ENCODE data around the gene NDRG4.

NDRG4 gene

DNA sequence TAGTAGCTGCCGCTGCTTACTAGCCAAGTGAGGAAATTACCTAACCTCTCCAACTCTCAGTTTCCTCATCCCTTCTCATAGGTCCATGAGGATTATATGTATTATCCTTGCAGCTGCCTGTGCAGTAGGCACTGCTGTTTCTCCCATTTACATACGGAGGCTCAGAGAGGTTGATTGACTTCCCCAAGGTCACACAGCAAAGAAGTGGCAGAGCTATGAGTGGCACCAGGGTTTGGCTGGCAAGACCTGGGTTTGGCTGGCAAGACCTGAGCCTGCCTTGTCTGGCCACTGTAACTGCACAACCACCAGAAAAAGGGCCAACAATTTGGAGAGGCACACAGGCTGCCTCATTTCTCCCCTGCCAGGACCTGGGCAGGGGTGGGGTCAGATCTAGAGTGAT is 2.5 kb upstream of the NDRG4 start:
- no peak for DNase-seq

DNA sequence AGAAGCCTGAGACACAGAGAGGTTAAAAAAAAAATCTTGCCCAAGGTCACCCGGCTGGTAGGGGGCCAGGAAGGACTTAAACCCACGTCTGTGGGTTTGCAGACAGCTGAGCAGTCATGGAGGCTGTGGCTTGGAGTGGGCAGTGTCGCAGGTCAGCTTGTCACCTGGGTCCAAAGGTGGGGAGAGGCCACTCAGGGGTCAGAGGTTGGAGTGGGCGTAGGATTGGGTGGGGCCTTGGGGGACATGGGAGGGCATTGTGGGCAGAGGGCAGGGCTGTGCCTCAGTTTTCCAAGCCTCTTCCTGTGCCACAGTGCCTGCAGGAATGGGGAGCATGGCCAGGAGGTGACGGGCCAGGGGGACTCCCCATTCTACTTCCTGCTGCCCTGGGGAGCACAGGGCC is 2.0 kb upstream of the NDRG4 start:
- DNase-seq: no peak

DNA sequence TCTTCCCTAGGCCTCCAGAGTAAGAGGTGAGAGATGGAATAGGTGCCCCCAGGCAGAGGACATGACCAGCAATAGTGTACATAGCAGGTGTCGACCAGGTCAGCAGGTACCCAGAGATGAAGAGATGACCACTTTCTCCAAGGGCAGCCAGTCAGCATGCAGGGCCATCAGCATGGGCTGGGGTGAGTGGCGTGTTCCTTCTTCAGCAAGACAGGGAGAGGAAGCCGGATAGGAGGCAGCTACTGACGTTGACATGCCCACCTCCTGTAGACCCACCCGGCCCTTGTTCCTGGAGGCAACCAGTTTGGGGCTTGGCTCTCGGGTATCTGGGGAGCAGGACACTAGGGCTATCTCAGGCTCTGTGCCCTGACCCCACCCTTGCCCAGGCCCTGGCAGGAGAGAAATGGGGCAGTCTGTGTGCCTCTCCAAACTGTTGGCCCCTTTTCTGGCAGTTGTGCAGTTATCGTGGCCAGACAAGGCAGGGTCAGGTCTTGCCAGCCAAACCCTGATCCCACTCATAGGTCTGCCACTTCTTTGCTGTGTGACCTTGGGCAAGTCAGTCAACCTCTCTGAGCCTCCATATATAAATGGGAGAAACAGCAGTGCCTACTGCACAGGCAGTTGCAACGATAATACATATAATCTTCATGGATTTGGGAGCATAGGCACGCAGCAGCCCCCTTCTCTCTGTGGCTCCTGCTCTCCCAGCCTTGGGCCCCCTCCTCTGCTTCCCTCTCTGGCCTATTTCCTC is 1.4 kb upstream of the NDRG4 start:
- DNase-seq: no peak

DNA sequence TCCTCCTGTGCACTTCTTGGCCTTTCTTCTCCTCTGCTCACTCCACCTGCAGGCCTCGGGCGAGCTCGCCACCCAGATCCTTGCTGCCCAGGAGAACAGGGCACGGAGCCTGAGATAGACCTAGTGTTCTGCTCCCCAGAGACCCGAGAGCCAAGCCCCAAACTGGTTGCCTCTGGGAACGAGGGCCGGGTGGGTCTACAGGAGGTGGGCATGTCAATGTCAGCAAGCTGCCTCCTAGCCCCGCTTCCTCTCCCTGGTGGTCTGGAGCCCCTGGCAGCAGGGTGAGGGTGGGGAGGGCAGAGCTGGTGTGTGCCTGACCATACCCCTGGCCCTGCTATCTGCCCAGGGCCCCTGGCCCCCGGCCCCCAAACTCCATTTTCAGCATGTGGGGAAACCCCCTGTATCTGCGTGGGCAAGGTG is 841 bp upstream of the NDRG4 start:
- no peak for DNase-seq

DNA sequence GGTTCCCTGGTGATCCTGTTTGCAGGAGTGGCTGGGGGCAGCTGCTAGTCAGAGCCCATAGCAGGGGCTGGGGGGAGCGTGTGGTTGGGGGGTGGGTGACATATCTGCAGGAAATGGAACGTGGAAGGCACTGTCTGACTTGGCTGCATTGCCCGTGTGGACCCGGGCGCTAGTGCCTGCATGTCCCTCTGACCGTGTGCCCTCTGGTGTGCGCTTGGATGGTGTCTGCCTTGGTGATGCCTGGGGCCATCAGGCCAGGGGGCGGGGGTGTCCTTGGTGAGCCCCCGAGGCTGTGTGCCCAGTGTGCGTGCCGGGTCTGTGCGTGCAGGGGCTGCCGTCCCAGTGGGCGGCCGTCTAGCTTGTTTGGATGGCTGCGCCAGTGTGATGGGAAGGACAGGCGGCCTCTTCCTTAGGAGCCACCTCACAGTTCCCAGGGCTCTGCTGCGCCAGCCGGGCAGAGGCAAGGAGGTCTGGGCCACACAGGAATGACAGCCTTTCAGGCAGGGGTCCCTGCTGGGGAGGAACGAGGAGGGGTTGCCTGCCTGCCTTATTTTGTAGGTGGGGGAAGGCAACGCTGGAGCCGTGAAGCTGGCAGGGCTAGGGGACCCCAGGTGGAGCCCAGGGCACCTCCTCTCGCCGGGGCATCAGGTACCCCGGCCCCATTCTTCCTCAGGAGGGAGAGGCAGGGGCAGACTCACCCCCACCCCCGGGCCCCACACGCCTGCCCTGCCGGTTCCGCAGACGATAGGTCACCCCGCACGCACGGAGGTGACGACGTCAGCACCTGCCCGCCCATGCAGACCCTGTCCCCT is 693 bp downstream of the NDRG4 start:
- DNase-seq: no peak

DNA sequence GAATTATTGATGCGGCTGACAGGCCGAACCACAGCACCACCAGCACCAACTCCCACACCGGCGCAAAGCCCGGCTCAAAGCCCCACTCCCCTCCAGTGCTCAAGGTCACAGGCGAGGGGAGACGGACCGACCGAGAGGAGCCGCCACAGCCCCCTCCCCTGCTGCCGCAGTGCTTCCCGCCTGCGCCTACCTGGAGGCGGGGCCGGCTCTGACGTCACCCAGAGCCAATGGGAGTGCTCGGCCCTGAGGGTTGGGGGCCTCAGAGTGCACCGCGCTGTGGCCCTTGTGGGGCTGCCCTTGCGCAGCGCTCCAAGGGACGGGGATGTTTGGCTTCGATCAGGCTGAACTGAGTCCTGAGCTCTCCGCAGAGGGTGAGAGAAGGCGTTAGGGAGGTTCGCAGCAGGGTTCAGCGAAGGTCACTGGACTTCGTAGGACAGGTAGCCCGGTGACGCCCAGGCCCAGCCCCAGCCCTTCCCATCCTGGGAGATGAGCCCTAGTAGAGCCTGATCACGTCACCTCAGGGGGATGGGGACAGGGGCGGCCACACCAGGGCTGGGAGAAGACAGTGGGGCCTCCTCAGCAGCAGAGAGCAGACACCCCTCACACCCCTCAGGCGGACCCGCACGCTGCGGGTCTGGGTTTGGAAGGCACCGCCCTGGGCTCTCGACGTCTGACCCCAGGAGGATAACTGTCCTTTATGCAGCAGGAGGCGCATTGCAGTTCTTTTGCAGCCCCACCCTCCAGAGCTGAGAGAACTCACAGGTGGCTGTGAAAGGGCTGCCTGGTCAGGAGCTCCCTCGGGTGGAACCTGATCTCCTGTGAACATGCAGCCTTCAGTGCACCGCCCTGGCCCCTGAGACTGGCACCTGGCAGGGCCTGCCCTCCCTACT is 1.5 kb downstream of the NDRG4 start:
- peak; percentile 23 for DNase-seq

DNA sequence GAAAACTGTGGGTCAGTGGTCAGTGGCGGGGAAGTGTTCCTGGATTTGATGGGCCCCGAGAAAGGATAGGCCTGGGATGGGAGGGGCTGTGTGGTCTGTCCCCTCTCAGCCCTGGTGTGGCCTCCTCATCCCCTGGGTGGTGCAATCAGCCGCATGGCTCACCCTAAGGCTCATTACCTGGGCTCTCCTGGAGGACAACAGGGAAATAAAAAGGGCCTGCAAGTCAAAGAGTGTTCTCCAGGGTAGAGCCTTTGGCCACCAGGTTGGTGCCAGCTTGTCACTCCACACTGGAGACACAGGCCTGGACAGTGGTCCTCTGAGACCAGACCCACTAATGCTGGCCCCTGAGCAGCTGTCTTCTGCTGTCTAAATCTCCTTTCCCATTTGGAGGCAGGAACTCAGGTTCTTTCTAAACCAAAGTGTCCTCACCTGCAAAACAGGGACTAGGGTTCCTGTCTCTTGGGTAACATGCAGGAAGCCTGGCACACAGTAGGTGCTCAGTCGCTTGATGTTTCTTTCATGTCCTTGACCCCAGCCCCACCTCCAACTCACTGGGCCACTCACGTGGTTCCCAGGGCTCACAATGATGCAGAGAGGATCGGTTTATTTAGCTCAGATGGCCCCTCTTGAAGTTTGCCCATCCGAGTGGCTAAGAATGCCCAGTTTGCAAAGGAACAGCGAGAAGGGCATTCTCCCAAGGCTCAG is 2.4 kb downstream of the NDRG4 start:
- DNase-seq: no peak

DNA sequence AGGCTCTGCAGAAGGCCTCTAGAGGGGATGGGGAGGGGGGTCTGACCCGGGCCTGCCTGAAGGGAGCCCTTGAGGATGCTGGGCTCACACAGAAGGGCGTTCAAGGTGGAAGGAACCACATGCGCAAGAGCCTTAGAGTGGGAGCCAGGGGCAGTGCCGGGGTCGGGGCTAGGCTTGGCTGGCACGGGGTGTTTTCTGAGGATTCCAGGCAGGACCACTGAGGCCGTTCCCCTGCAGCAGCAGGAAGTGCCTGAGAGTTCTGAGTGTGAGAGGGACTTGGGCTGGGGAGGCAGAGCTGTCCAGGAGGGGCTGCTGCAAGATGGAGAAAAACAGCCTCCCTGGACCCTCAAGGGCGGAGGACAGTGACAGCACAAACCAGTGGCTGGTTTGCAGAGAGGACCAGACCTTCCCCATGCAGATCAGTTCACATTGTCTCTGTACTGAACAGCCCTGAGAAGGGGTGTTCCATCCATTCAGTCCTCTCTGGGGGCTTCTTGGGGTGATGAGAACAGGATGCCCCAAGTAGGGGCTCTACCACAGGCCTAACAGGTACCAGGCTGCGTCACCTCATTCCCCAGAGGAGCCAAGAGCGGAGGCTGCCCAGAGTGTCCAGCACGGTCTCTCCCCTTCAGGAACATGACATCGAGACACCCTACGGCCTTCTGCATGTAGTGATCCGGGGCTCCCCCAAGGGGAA is 3.4 kb downstream of the NDRG4 start:
- no peak for DNase-seq

DNA sequence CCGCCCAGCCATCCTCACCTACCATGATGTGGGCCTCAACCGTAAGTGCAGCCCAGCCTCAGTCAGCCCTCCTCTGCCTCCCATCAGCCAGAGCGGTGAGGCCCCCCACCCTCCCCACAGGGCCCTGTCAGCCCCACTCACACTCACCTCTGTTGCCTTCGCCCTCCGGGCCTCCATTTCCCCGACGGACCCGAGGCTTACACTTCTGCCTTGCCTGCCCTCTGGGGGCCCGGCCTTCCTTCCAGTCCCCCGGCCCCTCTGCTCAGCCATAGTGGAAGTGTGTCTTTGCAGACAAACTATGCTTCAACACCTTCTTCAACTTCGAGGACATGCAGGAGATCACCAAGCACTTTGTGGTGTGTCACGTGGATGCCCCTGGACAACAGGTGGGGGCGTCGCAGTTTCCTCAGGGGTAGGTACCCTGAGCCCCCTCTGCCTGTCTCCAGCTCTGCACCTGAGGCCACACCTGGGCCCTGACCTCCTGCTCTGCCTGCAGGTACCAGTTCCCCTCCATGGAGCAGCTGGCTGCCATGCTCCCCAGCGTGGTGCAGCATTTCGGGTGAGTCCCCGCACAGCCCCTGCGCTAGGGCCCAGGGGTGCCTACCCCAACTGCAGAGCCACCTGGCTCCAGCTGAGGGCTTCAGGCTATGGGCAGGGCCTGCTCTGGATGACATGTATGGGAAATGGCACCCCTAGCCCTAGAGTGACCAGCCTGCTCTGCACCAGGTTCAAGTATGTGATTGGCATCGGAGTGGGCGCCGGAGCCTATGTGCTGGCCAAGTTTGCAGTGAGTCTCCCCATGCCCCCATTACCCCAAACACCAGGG is 4.1 kb downstream of the NDRG4 start:
- DNase-seq: no peak

DNA sequence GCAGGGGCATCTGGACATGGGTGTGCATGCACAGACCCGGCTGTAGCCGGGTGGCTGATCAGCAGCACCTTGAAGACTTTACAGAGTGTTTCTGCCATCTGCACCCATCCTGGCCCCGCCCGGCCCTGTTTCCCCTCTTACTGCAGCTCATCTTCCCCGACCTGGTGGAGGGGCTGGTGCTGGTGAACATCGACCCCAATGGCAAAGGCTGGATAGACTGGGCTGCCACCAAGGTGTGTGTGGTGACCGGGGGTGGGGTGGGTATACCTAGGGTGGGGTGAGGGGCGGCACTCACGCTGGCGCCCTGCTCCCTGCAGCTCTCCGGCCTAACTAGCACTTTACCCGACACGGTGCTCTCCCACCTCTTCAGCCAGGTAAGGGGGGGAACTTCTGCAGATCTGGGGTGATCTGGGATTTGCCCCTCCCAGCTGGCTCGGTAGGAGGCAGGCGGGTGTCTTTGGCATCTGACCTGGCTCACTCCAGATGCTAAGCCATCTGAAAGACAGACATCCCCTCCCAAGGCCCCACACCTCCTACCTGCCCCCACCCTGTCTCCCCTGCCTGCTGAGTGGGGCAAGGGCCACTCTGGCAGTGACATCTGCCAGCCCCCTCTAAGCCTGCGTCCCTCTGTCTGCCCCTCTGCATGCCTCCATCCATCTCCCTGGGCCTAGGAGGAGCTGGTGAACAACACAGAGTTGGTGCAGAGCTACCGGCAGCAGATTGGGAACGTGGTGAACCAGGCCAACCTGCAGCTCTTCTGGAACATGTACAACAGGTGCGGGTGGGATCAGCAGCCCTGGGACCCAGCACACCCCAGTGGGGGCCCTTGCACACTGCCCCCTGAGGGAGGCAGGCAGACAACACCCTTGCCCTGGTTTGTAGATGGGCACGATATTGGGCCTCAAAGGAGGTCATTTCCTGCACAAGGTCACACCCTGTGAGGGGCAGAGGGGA is 6.6 kb downstream of the NDRG4 start:
- no peak for DNase-seq

DNA sequence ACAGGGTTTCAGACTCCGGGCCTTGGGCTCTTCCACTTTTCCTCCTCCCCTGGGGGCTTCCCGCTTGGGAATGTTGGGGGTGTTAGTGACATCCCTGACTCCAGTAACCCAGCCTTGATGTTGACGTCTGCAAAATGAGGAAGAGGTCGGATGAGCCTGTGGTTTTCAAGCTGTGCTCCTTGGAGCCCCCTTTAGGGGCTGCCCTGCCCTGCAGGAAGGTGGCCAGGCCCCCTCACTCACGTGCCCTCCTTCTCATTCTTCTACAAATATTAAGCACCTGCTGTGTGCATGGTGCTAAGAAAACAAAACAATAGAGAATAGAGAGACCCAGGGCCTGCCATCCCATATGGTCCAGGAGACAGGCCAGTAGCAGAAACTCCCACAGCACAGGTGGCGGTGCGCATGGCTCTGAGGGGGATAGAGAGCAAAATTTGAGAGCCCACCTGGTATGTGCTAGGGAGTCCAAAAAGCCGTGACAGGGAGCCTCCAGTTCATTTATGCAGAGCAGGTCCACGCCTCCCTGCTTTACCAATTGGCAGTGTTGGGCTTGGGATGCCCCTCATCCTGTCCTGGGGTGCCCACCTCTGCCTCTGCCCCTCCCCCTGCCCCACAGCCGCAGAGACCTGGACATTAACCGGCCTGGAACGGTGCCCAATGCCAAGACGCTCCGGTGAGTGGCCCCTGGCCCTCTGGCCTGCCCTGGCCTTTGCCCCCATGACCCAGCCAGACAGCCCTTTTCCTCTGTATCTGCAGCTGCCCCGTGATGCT is 7.4 kb downstream of the NDRG4 start:
- DNase-seq: no peak

DNA sequence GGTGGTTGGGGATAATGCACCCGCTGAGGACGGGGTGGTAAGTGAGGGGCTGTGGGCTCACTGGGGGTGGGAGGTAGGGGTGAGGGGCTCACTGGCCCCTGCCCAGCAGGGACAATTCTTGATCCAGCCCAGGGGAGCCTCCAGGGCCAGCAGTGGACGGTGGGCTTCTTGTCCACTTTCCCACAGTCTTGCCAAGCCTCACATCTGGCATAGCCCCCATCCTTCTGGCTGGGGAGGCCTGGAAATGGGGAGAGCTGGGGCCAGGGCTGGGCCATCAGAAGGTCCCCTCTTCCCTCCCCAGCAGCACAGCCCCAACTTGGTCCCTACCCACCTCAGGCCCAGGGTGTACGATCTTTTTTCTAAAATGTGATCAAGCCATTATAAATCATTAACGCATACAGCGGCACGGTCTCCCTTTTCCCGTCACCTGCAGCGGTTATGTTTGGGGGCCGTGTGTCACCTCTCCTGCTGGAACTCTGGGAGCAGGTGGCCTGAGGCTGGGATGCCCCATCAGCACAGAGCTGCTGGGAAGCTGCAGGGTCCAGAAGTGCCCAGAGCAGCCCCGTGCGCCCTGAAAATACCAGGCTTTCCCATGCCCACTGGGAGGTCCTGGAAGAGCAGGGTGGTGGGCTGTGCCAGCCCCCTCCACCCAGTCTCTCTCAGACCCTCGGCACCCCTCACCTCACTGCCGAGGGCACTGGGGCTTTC is 8.2 kb downstream of the NDRG4 start:
- DNase-seq: no peak

DNA sequence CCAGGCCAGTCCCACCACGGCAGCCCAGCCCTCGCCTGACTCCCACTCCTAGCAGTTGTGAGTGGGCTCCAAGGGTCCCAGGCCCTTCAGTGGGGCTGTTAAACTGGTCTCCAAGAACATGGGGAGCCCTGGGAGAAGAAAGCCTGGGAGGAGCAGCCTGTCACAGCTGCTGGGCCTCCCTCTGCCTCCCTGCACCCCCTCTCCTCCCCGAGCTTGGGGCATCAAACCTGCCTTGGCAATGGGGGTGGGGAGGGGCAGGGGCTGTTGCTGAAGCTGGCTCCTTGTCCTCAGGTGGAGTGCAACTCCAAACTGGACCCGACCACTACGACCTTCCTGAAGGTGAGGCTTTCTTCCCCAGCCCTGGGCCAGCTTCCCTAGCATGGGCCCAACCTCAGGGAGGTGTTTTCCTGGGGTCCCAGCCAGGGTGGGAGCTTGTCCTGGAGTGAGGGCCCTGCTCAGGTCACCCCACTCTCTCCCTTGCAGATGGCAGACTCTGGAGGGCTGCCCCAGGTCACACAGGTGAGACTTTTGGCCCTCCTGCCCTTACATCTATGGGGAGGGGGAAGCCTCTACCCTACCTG is 8.8 kb downstream of the NDRG4 start:
- DNase-seq: no peak

DNA sequence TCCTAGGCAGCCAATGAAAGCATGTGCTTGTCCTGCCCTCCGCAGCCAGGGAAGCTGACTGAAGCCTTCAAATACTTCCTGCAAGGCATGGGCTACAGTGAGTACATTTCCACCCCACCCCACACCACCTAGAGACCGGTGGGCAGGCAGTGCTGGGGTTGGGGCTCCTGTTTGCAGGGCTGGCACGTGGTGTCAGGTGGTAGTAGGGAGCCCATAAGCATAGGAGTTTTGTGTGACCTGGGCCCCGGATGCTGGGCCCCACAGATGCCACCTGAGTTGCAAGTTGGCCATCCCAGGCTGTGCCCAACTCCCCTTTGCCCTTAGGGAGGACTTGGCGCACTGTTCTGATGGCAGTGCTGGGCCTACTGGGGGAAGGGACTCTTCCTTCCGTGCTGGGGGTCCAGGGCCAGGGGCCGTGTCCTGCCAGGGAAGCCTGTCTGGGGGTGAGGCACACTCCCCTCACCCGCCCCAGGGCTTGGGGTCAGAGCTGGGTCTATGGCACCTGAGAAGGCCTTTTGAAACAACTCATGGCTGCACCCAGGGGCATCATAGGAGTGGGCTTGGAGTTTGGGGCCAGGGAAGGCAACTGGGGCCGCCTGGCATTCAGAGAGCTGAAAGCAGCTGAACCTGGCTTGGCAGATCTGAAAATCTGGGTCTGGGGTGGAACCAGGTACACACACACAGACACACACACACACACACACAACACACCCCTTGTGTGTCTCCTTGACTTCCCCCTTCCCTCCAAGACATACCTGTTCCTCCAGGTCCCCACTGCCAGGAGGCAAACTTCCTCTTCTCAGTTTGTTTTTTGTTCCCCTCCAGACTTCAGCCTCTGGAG is 9.5 kb downstream of the NDRG4 start:
- DNase-seq: no peak

DNA sequence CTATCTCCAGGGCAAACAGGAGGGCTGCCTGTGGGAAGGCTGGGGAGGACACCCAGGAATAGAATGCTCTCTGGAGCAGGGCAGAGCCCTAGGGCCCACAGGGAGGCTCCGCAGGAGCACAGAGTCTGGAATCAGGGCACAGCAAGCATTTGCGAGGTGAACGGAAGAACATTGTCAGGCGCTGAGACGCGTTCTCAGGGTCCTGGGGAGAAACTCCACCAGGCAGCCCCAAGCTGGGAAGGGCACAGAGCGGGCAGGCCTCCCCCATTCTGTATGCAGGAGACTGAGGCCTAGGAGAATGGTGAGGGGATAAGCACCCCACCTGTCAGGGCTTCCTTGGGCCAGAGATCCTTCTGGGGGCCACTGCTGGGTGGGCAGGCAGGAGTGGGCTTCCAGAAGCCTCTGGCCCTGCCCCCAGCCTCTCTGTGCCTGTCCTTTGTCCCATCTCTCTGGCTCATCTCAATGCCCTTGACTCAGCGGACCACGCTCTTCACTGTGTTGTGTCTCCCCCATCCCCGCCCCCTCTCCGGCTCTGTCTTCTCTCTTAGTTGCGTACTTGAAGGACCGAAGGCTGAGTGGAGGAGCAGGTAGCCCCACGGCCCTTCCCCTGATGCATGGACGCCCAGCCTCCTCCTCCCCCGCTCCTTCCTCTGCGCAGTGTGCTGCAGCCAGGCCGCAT is 10.3 kb downstream of the NDRG4 start:
- no peak for DNase-seq

Data from activated CD4-positive, alpha-beta T cell treated with anti-CD3 and anti-CD28 coated beads, Interleukin-2, Interleukin-6, amounts not matched to agents 100 ng/mL and 50 ng/mL, durations not matched to agents 16 hours and 8 hours (primary cell).